Stimulated activated CD4-positive, alpha-beta T cell treated with anti-CD3 and anti-CD28 coated beads, Interleukin-15, amount 100 ng/mL, for 1 hour (primary cell): ENCODE data around the gene FLOT2.
"Not testable (repeated sequence)": the region's sequence is repeated elsewhere in the genome, so short reads cannot be mapped to it uniquely, and the experiment has no call there.

Source experiments
- DNase-seq, 2 donors: peaks; one replicate each; pipeline ENCODE4 v3.0.0-alpha.2; 2020; ENCODE audit warnings: low read depth in 1 of 2, low spot score in 1 of 2

FLOT2 gene

GRCh38 chr17:28897769-28898526 is 415 bp upstream of the FLOT2 start:
- DNase-seq, result no peak

GRCh38 chr17:28896491-28896883 is 1.0 kb downstream of the FLOT2 start:
- DNase-seq, result no peak

GRCh38 chr17:28895794-28896447 is 1.6 kb downstream of the FLOT2 start:
- no peak for DNase-seq

- DNase-seq, result not testable (repeated sequence)
Measured at GRCh38 chr17:28893248-28894183, 4.0 kb downstream of the FLOT2 start.

- DNase-seq, result no peak
Measured at GRCh38 chr17:28892024-28892423, 5.5 kb downstream of the FLOT2 start.

GRCh38 chr17:28891201-28891600 is 6.3 kb downstream of the FLOT2 start:
- no peak for DNase-seq

- no peak for DNase-seq
Measured at GRCh38 chr17:28889996-28890395, 7.5 kb downstream of the FLOT2 start.

- no peak for DNase-seq
Measured at GRCh38 chr17:28888832-28889231, 8.7 kb downstream of the FLOT2 start.

GRCh38 chr17:28887871-28888471 is 9.6 kb downstream of the FLOT2 start:
- DNase-seq, result no peak

GRCh38 chr17:28885951-28886350 is 11.6 kb downstream of the FLOT2 start:
- no peak for DNase-seq

- no peak for DNase-seq
Measured at GRCh38 chr17:28885363-28885762, 12.2 kb downstream of the FLOT2 start.

- no peak for DNase-seq
Measured at GRCh38 chr17:28883967-28884702, 13.4 kb downstream of the FLOT2 start.

- DNase-seq, result no peak
Measured at GRCh38 chr17:28882154-28882895, 15.2 kb downstream of the FLOT2 start.

- no peak for DNase-seq
Measured at GRCh38 chr17:28881533-28882056, 15.9 kb downstream of the FLOT2 start.

- DNase-seq, result no peak
Measured at GRCh38 chr17:28880572-28880945, 17.0 kb downstream of the FLOT2 start.

- DNase-seq, result no peak
Measured at GRCh38 chr17:28879886-28880571, 17.5 kb downstream of the FLOT2 start.

- no peak for DNase-seq
Measured at GRCh38 chr17:28878981-28879380, 18.6 kb downstream of the FLOT2 start.

GRCh38 chr17:28878158-28878910 is 19.2 kb downstream of the FLOT2 start:
- no peak for DNase-seq
